HFFc6 (cell line): ENCODE results near the gene KIAA0753. TPM values are rescaled to one million over a fixed set of nuclear protein-coding genes. Genes with fewer than 3 reads are reported as not detected.

Experiments used
- DNase-seq: peaks from one replicate; pipeline ENCODE4 v3.0.0-alpha.2; 2018
- H3K27ac Mint-ChIP-seq: 2 replicates; pipeline ENCODE4 v1.8.0; 2020; ENCODE audit warnings: mild to moderate bottlenecking, mixed read lengths
- H3K27me3 Mint-ChIP-seq: 2 replicates; pipeline ENCODE4 v1.8.0; 2021; ENCODE audit warnings: mild to moderate bottlenecking, moderate library complexity, mixed read lengths; ENCODE audit not compliant: insufficient read depth
- H3K36me3 Mint-ChIP-seq: 2 replicates; pipeline ENCODE4 v1.8.0; 2021; ENCODE audit warnings: low read depth, mixed read lengths
- H3K4me1 Mint-ChIP-seq: 2 replicates; pipeline ENCODE4 v1.8.0; 2020; ENCODE audit warnings: low read depth, mixed read lengths
- H3K4me3 Mint-ChIP-seq: 2 replicates; pipeline ENCODE4 v1.8.0; 2020; ENCODE audit warnings: mild to moderate bottlenecking, moderate library complexity, mixed read lengths
- H3K9me3 Mint-ChIP-seq: 2 replicates; pipeline ENCODE4 v1.8.0; 2020; ENCODE audit warnings: mild to moderate bottlenecking, mixed read lengths
- total RNA-seq, 6 experiments: library from RNA; stranded (reverse); fragmentation: NEBNext Ultra II Directional; extraction: Animal tissue kit (Norgen Biotek cat#: 25700); gene quantifications; 2 replicates in 1 of 6; 3 replicates in 5 of 6; pipeline ENCODE4 v1.2.3, GENCODE V29; 2021
- TF ChIP-seq, protein P1 (sequence below): fragments of 200-600 bp; sonication (generic); IDR thresholded peaks from 2 replicates; pipeline ENCODE4 v1.5.0; 2021; ENCODE audit warnings: antibody characterized with exemption, mild to moderate bottlenecking

Gene KIAA0753
- total RNA-seq, 6 experiments from 2014 or later = 15.1 to 17.8 (median 16.4) TPM

- no peak for DNase-seq
- Mint-ChIP-seq H3K27me3 (peaks cover 8% of the 10 kb centered on the region), H3K4me3 (no peak overlapping the region), H3K4me1 (peaks cover 18% of the 10 kb centered on the region), H3K36me3 (peaks cover 7% of the 10 kb centered on the region; the same call in 1 of the 2 replicates), H3K27ac (no peak overlapping the region), H3K9me3 (no peaks in the 10 kb centered on the region)
- TF ChIP-seq, protein P1, sequence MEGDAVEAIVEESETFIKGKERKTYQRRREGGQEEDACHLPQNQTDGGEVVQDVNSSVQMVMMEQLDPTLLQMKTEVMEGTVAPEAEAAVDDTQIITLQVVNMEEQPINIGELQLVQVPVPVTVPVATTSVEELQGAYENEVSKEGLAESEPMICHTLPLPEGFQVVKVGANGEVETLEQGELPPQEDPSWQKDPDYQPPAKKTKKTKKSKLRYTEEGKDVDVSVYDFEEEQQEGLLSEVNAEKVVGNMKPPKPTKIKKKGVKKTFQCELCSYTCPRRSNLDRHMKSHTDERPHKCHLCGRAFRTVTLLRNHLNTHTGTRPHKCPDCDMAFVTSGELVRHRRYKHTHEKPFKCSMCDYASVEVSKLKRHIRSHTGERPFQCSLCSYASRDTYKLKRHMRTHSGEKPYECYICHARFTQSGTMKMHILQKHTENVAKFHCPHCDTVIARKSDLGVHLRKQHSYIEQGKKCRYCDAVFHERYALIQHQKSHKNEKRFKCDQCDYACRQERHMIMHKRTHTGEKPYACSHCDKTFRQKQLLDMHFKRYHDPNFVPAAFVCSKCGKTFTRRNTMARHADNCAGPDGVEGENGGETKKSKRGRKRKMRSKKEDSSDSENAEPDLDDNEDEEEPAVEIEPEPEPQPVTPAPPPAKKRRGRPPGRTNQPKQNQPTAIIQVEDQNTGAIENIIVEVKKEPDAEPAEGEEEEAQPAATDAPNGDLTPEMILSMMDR = no peak
Measured at GRCh38 chr17:6569370-6570285, 70.9 kb downstream of the KIAA0753 start.

GRCh38 chr17:6568184-6568758, 72.2 kb downstream of the KIAA0753 start:
- Mint-ChIP-seq H3K36me3 (peaks cover 4% of the 10 kb centered on the region; the same call in 1 of the 2 replicates), H3K4me3 (no peak overlapping the region), H3K4me1 (peaks cover 9% of the 10 kb centered on the region; the same call in 1 of the 2 replicates), H3K27ac (no peak overlapping the region), H3K27me3 (peaks cover 8% of the 10 kb centered on the region), H3K9me3 (no peaks in the 10 kb centered on the region)
- DNase-seq = no peak
- TF ChIP-seq, protein P1 = no peak

GRCh38 chr17:6567528-6568183, 72.9 kb downstream of the KIAA0753 start:
- Mint-ChIP-seq H3K4me3 (no peak overlapping the region), H3K4me1 (peaks cover 9% of the 10 kb centered on the region; the same call in 1 of the 2 replicates), H3K27ac (no peak overlapping the region), H3K36me3 (peaks cover 2% of the 10 kb centered on the region; the same call in 1 of the 2 replicates), H3K27me3 (peaks cover 8% of the 10 kb centered on the region), H3K9me3 (no peaks in the 10 kb centered on the region)
- no peak for DNase-seq
- TF ChIP-seq, protein P1 = no peak

DNA sequence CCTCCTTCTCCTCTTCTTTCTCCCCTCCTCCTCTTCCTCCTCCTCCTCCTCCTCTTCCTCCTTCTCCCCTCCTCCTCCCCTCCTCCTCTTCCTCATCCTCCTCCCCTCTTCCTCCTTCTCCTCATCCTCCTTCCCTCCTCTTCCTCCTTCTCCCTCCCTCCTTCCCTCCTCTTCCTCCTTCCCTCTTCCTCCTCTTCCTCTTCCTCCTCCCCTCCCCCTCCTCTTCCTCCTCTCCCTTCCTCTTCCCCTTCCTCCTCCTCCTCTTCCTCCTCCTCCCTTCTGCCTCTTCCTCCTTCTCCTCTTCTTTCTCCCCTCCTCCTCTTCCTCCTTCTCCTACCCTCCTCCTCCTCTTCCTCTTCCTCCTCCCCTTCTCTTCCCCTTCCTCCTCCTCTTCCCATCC, 79.1 kb downstream of the KIAA0753 start:
- Mint-ChIP-seq H3K27me3 (peaks cover 17% of the 10 kb centered on the region), H3K36me3 (no peaks in the 10 kb centered on the region; the same call in 1 of the 2 replicates), H3K9me3 (no peaks in the 10 kb centered on the region), H3K4me1 (no peaks in the 10 kb centered on the region), H3K27ac (no peak overlapping the region), H3K4me3 (no peak overlapping the region)
- no peak for DNase-seq
- TF ChIP-seq, protein P1 = no peak

DNA sequence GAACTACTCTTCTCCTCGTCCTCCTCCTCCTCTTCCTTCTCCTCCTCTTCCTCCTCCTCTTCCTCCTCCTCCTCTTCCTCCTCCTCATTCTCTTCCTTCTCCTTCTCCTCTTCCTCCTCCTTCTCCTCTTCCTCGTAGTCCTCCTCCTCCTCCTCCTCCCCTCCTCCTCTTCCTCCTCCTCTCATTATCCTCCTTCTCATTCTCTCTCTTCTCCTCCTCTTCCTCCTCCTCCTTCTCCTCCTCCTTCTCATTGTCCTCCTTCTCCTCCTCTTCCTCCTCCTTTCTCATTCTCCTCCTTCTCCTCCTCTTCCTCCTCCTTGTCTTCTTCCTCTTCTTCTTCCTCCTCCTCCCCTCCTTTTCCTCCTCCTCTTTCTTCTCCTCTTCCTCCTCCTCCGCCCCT, 80.0 kb downstream of the KIAA0753 start:
- TF ChIP-seq, protein P1 = no peak
- Mint-ChIP-seq H3K4me1 (peaks cover under 1% of the 10 kb centered on the region; the same call in 1 of the 2 replicates), H3K9me3 (no peaks in the 10 kb centered on the region), H3K27ac (no peak overlapping the region), H3K4me3 (no peak overlapping the region), H3K36me3 (no peaks in the 10 kb centered on the region; the same call in 1 of the 2 replicates), H3K27me3 (peaks cover 18% of the 10 kb centered on the region)
- DNase-seq = no peak
